Activated B cell treated with CpG ODN at 0.5 μM for 24 hours (primary cell): Measurements from ENCODE around the gene FAM3B. TPM values are rescaled to one million over a fixed set of nuclear protein-coding genes. Genes with fewer than 3 reads are reported as not detected.
A peak's percentile ranks its signal among the peaks of the same experiment; 100 is the strongest.

ENCODE experiments used
- ATAC-seq: fragments of 200-7000 bp; cut with Tn5 transposase; one replicate; pipeline ENCODE4 v1.10.0; 2021; ENCODE audit warnings: low read depth, mild to moderate bottlenecking, moderate library complexity
- CTCF ChIA-PET: fragments of 350-600 bp; sonication (Branson Sonifier 250); formaldehyde crosslinking; loops from one replicate; lab custom pipeline; 2021; ENCODE audit warnings: antibody characterized with exemption; lab: Charles Lee
- POLR2A ChIA-PET: fragments of 350-600 bp; sonication (Branson Sonifier 250); formaldehyde crosslinking; loops from one replicate; lab custom pipeline; 2021; ENCODE audit warnings: antibody characterized with exemption; lab: Charles Lee
- DNase-seq: peaks from one replicate; pipeline ENCODE4 v3.0.0; 2022
- H3K27ac Mint-ChIP-seq: one replicate; pipeline ENCODE4 v1.8.0; 2020; ENCODE audit warnings: mixed read lengths
- H3K27me3 Mint-ChIP-seq: one replicate; pipeline ENCODE4 v1.8.0; 2021; ENCODE audit warnings: mixed read lengths
- H3K36me3 Mint-ChIP-seq: one replicate; pipeline ENCODE4 v1.8.0; 2021; ENCODE audit warnings: low read depth, mixed read lengths
- H3K4me1 Mint-ChIP-seq: one replicate; pipeline ENCODE4 v1.8.0; 2021; ENCODE audit warnings: mixed read lengths
- H3K4me3 Mint-ChIP-seq: one replicate; pipeline ENCODE4 v1.8.0; 2020; ENCODE audit warnings: mild to moderate bottlenecking, mixed read lengths
- H3K9me3 Mint-ChIP-seq: one replicate; pipeline ENCODE4 v1.8.0; 2020; ENCODE audit warnings: mixed read lengths
- CTCF ChIP-seq: fragments of 200-600 bp; IDR thresholded peaks from one replicate; pipeline ENCODE4 v1.8.0; 2022; ENCODE audit warnings: antibody characterized with exemption, mild to moderate bottlenecking
- intact Hi-C: fragments of 100-400 bp; cut with micrococcal nuclease; formaldehyde crosslinking; loops from one replicate; pipeline ENCODE4 v1.15.1; 2024
- total RNA-seq: library from RNA; stranded (reverse); gene quantifications from 2 replicates; pipeline ENCODE4 v1.2.3, GENCODE V29; 2022

The FAM3B gene
- not detected in 2 replicates for total RNA-seq

GRCh38 chr21:41316200-41317062 lies at the start of gene FAM3B:
Gene FAM3B, plus strand, starts transcription at chr21:41316801. Its CDS starts 79 bp downstream, at chr21:41316880.
- POLR2A ChIA-PET, result interaction anchor here (0.6 kb wide), 1 partner anchor 210 kb away, joined by 4 read pairs; no protein-coding TSS in a partner anchor
- CTCF ChIA-PET, result no interaction called here
- Mint-ChIP-seq H3K4me3 (peak within 1 kb of the TSS; percentile 28), H3K9me3 (no peaks in the 10 kb centered on the region), H3K27me3 (peaks cover 40% of the 10 kb centered on the region), H3K36me3 (no peaks in the 10 kb centered on the region), H3K4me1 (peaks cover 4% of the 10 kb centered on the region), H3K27ac (no peak within 1 kb of the TSS)
- DNase-seq (no peak), ATAC-seq (no peak)
- intact Hi-C loops, result no loop called here
- no peak for TF ChIP-seq CTCF

DNA sequence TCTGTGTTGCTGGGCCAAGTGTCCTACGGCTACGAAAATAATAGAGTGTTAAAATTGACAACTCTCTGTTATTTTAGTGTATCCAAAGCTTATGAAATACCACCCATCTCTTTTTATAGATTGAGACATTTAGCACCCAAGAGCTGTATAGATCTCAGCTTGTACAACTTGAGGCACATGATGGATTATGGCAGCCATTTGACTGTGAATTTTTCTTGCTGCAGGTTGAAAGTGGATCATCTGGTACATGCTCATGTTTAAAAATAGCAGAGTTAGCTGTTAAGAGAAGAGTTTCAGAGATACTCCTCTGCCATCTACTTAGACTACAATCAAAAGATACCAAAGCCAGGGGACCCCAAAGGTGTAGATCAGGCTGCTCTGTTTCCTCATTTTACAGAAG lies 49.3 kb upstream of the FAM3B start:
- ATAC-seq (no peak), DNase-seq (no peak)
- H3K4me3 Mint-ChIP-seq, result no peak overlapping the region
- ChIA-PET CTCF (interaction anchor here (4.0 kb wide), 1 partner anchor 16 kb away, joined by 13 read pairs; no protein-coding TSS in a partner anchor), POLR2A (no interaction called here)
- intact Hi-C loops, result no loop called here
- H3K9me3 Mint-ChIP-seq, result peaks cover 21% of the 10 kb centered on the region
- H3K27ac Mint-ChIP-seq, result no peak overlapping the region
- TF ChIP-seq CTCF, result no peak
- H3K4me1 Mint-ChIP-seq, result peaks cover 3% of the 10 kb centered on the region
- H3K27me3 Mint-ChIP-seq, result no peaks in the 10 kb centered on the region
- H3K36me3 Mint-ChIP-seq, result peaks cover 58% of the 10 kb centered on the region

DNA sequence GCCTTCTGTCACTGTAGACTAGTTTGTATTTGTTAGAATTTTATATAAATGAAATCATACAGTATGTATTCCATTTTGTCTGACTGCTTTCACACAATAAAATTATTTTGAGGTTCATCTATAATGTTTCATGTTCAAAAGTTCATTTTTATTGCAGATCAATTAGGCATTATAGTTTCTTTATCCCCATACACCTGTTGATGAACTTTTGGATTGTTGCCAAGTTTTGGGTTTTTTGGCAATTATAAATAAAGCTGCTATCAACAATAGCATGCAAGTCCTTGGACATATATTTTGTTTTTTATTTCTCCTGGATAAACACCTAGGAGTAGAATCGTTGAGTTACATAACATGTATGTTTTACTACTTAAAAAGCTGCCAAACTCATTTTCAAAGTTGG lies 47.1 kb upstream of the FAM3B start:
- H3K27ac Mint-ChIP-seq, result no peak overlapping the region
- ATAC-seq, result no peak
- no peak for TF ChIP-seq CTCF
- DNase-seq, result no peak
- peaks cover 19% of the 10 kb centered on the region for H3K9me3 Mint-ChIP-seq
- peaks cover 61% of the 10 kb centered on the region for H3K36me3 Mint-ChIP-seq
- H3K4me1 Mint-ChIP-seq, result peaks cover 3% of the 10 kb centered on the region
- H3K4me3 Mint-ChIP-seq, result no peak overlapping the region
- intact Hi-C loops, result no loop called here
- POLR2A ChIA-PET, result no interaction called here
- no peaks in the 10 kb centered on the region for H3K27me3 Mint-ChIP-seq
- CTCF ChIA-PET, result interaction anchor here (4.0 kb wide), 1 partner anchor 14 kb away, joined by 13 read pairs; no protein-coding TSS in a partner anchor

GRCh38 chr21:41277196-41277595 lies 39.4 kb upstream of the FAM3B start:
- DNase-seq (no peak), ATAC-seq (no peak)
- POLR2A ChIA-PET, result no interaction called here
- Mint-ChIP-seq H3K27me3 (no peaks in the 10 kb centered on the region), H3K27ac (no peak overlapping the region), H3K36me3 (peaks cover 47% of the 10 kb centered on the region), H3K4me3 (no peak overlapping the region), H3K9me3 (peaks cover 9% of the 10 kb centered on the region), H3K4me1 (no peaks in the 10 kb centered on the region)
- no peak for TF ChIP-seq CTCF
- intact Hi-C loops, result no loop called here
- CTCF ChIA-PET, result no interaction called here

- H3K4me1 Mint-ChIP-seq, result no peaks in the 10 kb centered on the region
- H3K27me3 Mint-ChIP-seq, result no peaks in the 10 kb centered on the region
- no peak overlapping the region for H3K4me3 Mint-ChIP-seq
- H3K36me3 Mint-ChIP-seq, result peaks cover 41% of the 10 kb centered on the region
- ChIA-PET CTCF (no interaction called here), POLR2A (no interaction called here)
- intact Hi-C loops, result no loop called here
- no peak for TF ChIP-seq CTCF
- H3K27ac Mint-ChIP-seq, result no peak overlapping the region
- no peak for ATAC-seq
- H3K9me3 Mint-ChIP-seq, result peaks cover 2% of the 10 kb centered on the region
- no peak for DNase-seq
Observed at GRCh38 chr21:41277846-41278245, 38.8 kb upstream of the FAM3B start.
